ENCODE measurements around the gene TBC1D13. TPM values are rescaled to one million over a fixed set of nuclear protein-coding genes. Genes with fewer than 3 reads are reported as not detected.

The TBC1D13 gene
- total RNA-seq, 1 experiment from 2014 or later: 21.6 TPM

DNA sequence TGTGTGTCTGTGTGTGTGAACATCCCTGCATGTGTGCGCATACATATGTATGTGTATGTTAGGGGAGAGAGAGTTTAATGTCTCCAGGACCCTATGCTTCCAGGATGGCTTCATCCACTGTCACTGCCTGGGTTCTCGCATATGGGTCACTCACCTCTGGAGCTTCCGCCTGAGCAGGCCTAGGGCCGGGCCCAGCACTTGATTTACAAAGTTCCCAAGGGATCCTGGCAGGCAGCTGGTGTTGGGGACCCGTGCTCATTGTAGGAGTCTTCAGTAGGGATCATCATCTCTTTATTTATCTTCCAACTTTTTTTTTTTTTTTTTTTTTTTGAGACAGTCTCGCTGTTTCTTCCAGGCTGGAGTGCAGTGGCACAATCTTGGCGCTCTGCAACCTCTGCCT, 13.0 kb downstream of the TBC1D13 start:
- ATAC-seq (no peak), DNase-seq (ENCODE audit: low spot score) (no peak)
- no peaks in the 10 kb centered on the region for H3K9me3 Mint-ChIP-seq
- H3K36me3 Mint-ChIP-seq: peaks cover 31% of the 10 kb centered on the region
- no peaks in the 10 kb centered on the region for H3K4me1 Mint-ChIP-seq
- TF ChIP-seq JAZF1 (CRISPR knock-in tag; IDR thresholded peaks at IDR 0.05) (no peak), CTCF (IDR thresholded peaks at IDR 0.05) (no peak), ZNF416 (CRISPR knock-in tag; IDR thresholded peaks at IDR 0.05) (no peak), TEAD1 (CRISPR knock-in tag; IDR thresholded peaks at IDR 0.05) (no peak), MAX (CRISPR knock-in tag; IDR thresholded peaks at IDR 0.05) (no peak), CBFB (CRISPR knock-in tag; IDR thresholded peaks at IDR 0.05; ENCODE audit: low read depth) (no peak)
- H3K4me3 Mint-ChIP-seq: no peak overlapping the region
- no peaks in the 10 kb centered on the region for H3K27me3 Mint-ChIP-seq (ENCODE audit: low read depth)
- no peak overlapping the region for H3K27ac Mint-ChIP-seq
- ChIA-PET CTCF (no interaction called here), POLR2A (no interaction called here)

- Mint-ChIP-seq H3K36me3 (peaks cover 33% of the 10 kb centered on the region), H3K4me3 (no peak overlapping the region), H3K9me3 (no peaks in the 10 kb centered on the region), H3K27ac (no peak overlapping the region), H3K4me1 (no peaks in the 10 kb centered on the region), H3K27me3 (ENCODE audit: low read depth) (no peaks in the 10 kb centered on the region)
- POLR2A ChIA-PET: interaction anchor here (1.0 kb wide), 1 partner anchor 16 kb away, joined by 3 read pairs; the partner anchor contains the start of gene ENDOG
- DNase-seq (ENCODE audit: low spot score) (no peak), ATAC-seq (no peak)
- TF ChIP-seq JUN (CRISPR knock-in tag; IDR thresholded peaks at IDR 0.05) (no peak), NFATC4 (CRISPR knock-in tag; IDR thresholded peaks at IDR 0.05) (no peak), ATF1 (CRISPR knock-in tag; IDR thresholded peaks at IDR 0.05) (no peak), FOXJ3 (CRISPR knock-in tag; IDR thresholded peaks at IDR 0.05; ENCODE audit: borderline replicate concordance) (no peak), HMGA2 (CRISPR knock-in tag; IDR thresholded peaks at IDR 0.05) (no peak), ZSCAN18 (CRISPR knock-in tag; IDR thresholded peaks at IDR 0.05) (no peak), ZBTB43 (CRISPR knock-in tag; IDR thresholded peaks at IDR 0.05) (no peak), RELA (CRISPR knock-in tag; IDR thresholded peaks at IDR 0.05; ENCODE audit: borderline replicate concordance) (no peak), GABPB1 (CRISPR knock-in tag; IDR thresholded peaks at IDR 0.05) (no peak)
- TF ChIP-seq, protein P1, sequence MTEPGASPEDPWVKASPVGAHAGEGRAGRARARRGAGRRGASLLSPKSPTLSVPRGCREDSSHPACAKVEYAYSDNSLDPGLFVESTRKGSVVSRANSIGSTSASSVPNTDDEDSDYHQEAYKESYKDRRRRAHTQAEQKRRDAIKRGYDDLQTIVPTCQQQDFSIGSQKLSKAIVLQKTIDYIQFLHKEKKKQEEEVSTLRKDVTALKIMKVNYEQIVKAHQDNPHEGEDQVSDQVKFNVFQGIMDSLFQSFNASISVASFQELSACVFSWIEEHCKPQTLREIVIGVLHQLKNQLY (CRISPR knock-in tag; IDR thresholded peaks at IDR 0.05): no peak
- TF ChIP-seq, protein P2, sequence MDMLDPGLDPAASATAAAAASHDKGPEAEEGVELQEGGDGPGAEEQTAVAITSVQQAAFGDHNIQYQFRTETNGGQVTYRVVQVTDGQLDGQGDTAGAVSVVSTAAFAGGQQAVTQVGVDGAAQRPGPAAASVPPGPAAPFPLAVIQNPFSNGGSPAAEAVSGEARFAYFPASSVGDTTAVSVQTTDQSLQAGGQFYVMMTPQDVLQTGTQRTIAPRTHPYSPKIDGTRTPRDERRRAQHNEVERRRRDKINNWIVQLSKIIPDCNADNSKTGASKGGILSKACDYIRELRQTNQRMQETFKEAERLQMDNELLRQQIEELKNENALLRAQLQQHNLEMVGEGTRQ (CRISPR knock-in tag; IDR thresholded peaks at IDR 0.05): no peak
- TF ChIP-seq, protein P3, sequence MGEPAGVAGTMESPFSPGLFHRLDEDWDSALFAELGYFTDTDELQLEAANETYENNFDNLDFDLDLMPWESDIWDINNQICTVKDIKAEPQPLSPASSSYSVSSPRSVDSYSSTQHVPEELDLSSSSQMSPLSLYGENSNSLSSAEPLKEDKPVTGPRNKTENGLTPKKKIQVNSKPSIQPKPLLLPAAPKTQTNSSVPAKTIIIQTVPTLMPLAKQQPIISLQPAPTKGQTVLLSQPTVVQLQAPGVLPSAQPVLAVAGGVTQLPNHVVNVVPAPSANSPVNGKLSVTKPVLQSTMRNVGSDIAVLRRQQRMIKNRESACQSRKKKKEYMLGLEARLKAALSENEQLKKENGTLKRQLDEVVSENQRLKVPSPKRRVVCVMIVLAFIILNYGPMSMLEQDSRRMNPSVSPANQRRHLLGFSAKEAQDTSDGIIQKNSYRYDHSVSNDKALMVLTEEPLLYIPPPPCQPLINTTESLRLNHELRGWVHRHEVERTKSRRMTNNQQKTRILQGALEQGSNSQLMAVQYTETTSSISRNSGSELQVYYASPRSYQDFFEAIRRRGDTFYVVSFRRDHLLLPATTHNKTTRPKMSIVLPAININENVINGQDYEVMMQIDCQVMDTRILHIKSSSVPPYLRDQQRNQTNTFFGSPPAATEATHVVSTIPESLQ (CRISPR knock-in tag; IDR thresholded peaks at IDR 0.05): no peak
- CTCF ChIA-PET: interaction anchor here (1.6 kb wide), 1 partner anchor 16 kb away, joined by 5 read pairs; the partner anchor contains the start of gene ENDOG
These were observed 15.4 kb downstream of the TBC1D13 start for GRCh38 chr9:128802482-128802881.

All from WTC11 (cell line).